Fibroblast of lung (primary cell): Measurements from ENCODE around the gene ZNF644. TPM values are rescaled to one million over a fixed set of nuclear protein-coding genes. Genes with fewer than 3 reads are reported as not detected.
"Not testable (repeated sequence)": the region's sequence is repeated elsewhere in the genome, so short reads cannot be mapped to it uniquely, and the experiment has no call there.

ENCODE experiments used
- DNase-seq, 2 donors: peaks; one replicate each; pipeline versions ENCODE4 v3.0.0 to v3.0.0-alpha.2; 2010; ENCODE audit warnings: low read depth in 2 of 2
- H2AFZ ChIP-seq: 2 replicates; pipeline ENCODE4 v1.5.1; 2012; ENCODE audit warnings: low read length, control low read depth, inconsistent platforms
- H3K27ac ChIP-seq: 2 replicates; pipeline ENCODE4 v1.5.1; 2011; ENCODE audit warnings: low read length, control low read depth; ENCODE audit not compliant: insufficient read depth
- H3K27me3 ChIP-seq: 2 replicates; pipeline ENCODE4 v1.5.1; 2011; ENCODE audit warnings: mild to moderate bottlenecking, low read length; ENCODE audit not compliant: control insufficient read depth, insufficient read depth
- H3K36me3 ChIP-seq: 2 replicates; pipeline ENCODE4 v1.5.1; 2011; ENCODE audit warnings: low read length; ENCODE audit not compliant: control insufficient read depth, insufficient read depth
- H3K4me1 ChIP-seq: 2 replicates; pipeline ENCODE4 v1.5.1; 2011; ENCODE audit warnings: low read length; ENCODE audit not compliant: control insufficient read depth, insufficient read depth; ENCODE audit errors: extremely low read depth
- H3K4me2 ChIP-seq: 2 replicates; pipeline ENCODE4 v1.5.1; 2011; ENCODE audit warnings: low read length, control low read depth; ENCODE audit not compliant: insufficient read depth; ENCODE audit errors: extremely low read depth
- H3K4me3 ChIP-seq, 4 experiments: fragments of 200-600 bp in 1 of 4; sonication (generic) in 1 of 4; replicated peaks in 1 of 4; 2 replicates each; pipeline ENCODE4 v1.5.1; 2011 to 2016; ENCODE audit warnings: low read length in 4 of 4, low read depth in 3 of 4, mild to moderate bottlenecking in 3 of 4, control low read depth in 2 of 4, inconsistent platforms in 1 of 4, mixed read lengths in 1 of 4; ENCODE audit not compliant: insufficient read depth in 1 of 4; ENCODE audit errors: control extremely low read depth in 1 of 4
- H3K79me2 ChIP-seq: 2 replicates; pipeline ENCODE4 v1.5.1; 2012; ENCODE audit warnings: mild to moderate bottlenecking, low read length, inconsistent platforms; ENCODE audit not compliant: control insufficient read depth, insufficient read depth
- H3K9ac ChIP-seq: 2 replicates; pipeline ENCODE4 v1.5.1; 2011; ENCODE audit warnings: mild to moderate bottlenecking, low read length, control low read depth; ENCODE audit not compliant: insufficient read depth
- H3K9me3 ChIP-seq: 2 replicates; pipeline ENCODE4 v1.5.1; 2012; ENCODE audit warnings: low read depth, low read length; ENCODE audit not compliant: control insufficient read depth, insufficient read depth
- H4K20me1 ChIP-seq: 2 replicates; pipeline ENCODE4 v1.5.1; 2011; ENCODE audit warnings: low read length; ENCODE audit not compliant: control insufficient read depth, insufficient read depth; ENCODE audit errors: extremely low read depth
- CTCF ChIP-seq, 2 donors: IDR thresholded peaks in 1 of 2; conservative IDR thresholded peaks in 1 of 2; 1 replicate in 1 of 2; 2 replicates in 1 of 2; pipeline ENCODE4 v1.5.1; 2011 to 2012; ENCODE audit warnings: low read length in 2 of 2, control low read depth in 1 of 2, inconsistent platforms in 1 of 2, low read depth in 1 of 2, mild to moderate bottlenecking in 1 of 2
- EZH2 ChIP-seq: IDR thresholded peaks from 2 replicates; pipeline ENCODE4 v1.5.1; 2012; ENCODE audit warnings: low read length, control low read depth, mild to moderate bottlenecking; ENCODE audit errors: missing control alignments
- polyA plus RNA-seq, 2 donors: library from polyadenylated mRNA; depleted of rRNA in 1 of 2; stranded (reverse) in 1 of 2; unstranded in 1 of 2; fragments of >200 nt; gene quantifications; 2 replicates each; pipeline ENCODE4 v1.2.1, GENCODE V29; 2011 to 2012; ENCODE audit warnings: missing spikeins in 1 of 2
- total RNA-seq: library from RNA; depleted of rRNA; stranded (reverse); fragments of >200 nt; gene quantifications from 2 replicates; pipeline ENCODE4 v1.2.1, GENCODE V29; 2014

The ZNF644 gene
- total and polyA plus RNA-seq, 2 donors (not counting 1 experiment from before 2014, with no cell fraction given) = 25.6 to 56.8 TPM

GRCh38 chr1:91046766-91047165 lies 24.9 kb upstream of the ZNF644 start:
- no peaks in the 10 kb centered on the region for H3K9me3 ChIP-seq
- no peaks in the 10 kb centered on the region for H3K27me3 ChIP-seq
- no peaks in the 10 kb centered on the region for H3K36me3 ChIP-seq
- H4K20me1 ChIP-seq = no peaks in the 10 kb centered on the region
- H3K79me2 ChIP-seq = no peaks in the 10 kb centered on the region
- H2AFZ ChIP-seq = no peak overlapping the region
- DNase-seq = no peak
- H3K27ac ChIP-seq = no peak overlapping the region
- H3K4me3 ChIP-seq = no peak overlapping the region
- no peak overlapping the region for H3K4me2 ChIP-seq
- no peaks in the 10 kb centered on the region for H3K4me1 ChIP-seq
- TF ChIP-seq CTCF (conservative IDR thresholded peaks at IDR 0.05 in 1 of 2, IDR thresholded peaks at IDR 0.05 in 1 of 2; ENCODE audit: low read depth in 1 of 2, low read length in 2 of 2) (no peak), EZH2 (no peak)
- H3K9ac ChIP-seq = no peak overlapping the region

GRCh38 chr1:91045284-91045683 lies 23.4 kb upstream of the ZNF644 start:
- no peak overlapping the region for H3K4me3 ChIP-seq
- H3K9me3 ChIP-seq = no peaks in the 10 kb centered on the region
- no peaks in the 10 kb centered on the region for H4K20me1 ChIP-seq
- H3K36me3 ChIP-seq = no peaks in the 10 kb centered on the region
- H3K4me2 ChIP-seq = no peak overlapping the region
- no peaks in the 10 kb centered on the region for H3K27me3 ChIP-seq
- no peaks in the 10 kb centered on the region for H3K4me1 ChIP-seq
- H3K79me2 ChIP-seq = no peaks in the 10 kb centered on the region
- no peak overlapping the region for H2AFZ ChIP-seq
- TF ChIP-seq EZH2 = no peak
- no peak for TF ChIP-seq CTCF (conservative IDR thresholded peaks at IDR 0.05 in 1 of 2, IDR thresholded peaks at IDR 0.05 in 1 of 2; ENCODE audit: low read depth in 1 of 2, low read length in 2 of 2)
- H3K9ac ChIP-seq = no peak overlapping the region
- no peak overlapping the region for H3K27ac ChIP-seq
- no peak for DNase-seq

- H4K20me1 ChIP-seq, H2AFZ ChIP-seq, H3K9ac ChIP-seq, H3K9me3 ChIP-seq, H3K4me1 ChIP-seq, H3K27ac ChIP-seq, H3K4me3 ChIP-seq, H3K27me3 ChIP-seq, H3K79me2 ChIP-seq, H3K36me3 ChIP-seq, DNase-seq, H3K4me2 ChIP-seq: not testable (repeated sequence)
These were observed 22.9 kb upstream of the ZNF644 start for GRCh38 chr1:91044776-91045175.

- not testable (repeated sequence) for H3K27ac ChIP-seq, H3K79me2 ChIP-seq, H3K9ac ChIP-seq, H4K20me1 ChIP-seq, H3K9me3 ChIP-seq, H3K36me3 ChIP-seq, H3K27me3 ChIP-seq, H3K4me3 ChIP-seq, H3K4me2 ChIP-seq, H3K4me1 ChIP-seq, DNase-seq, H2AFZ ChIP-seq
These were observed 20.5 kb upstream of the ZNF644 start for GRCh38 chr1:91042372-91042771.
